ENCODE results near the gene CCDC178.
"Not testable (repeated sequence)": the region's sequence is repeated elsewhere in the genome, so short reads cannot be mapped to it uniquely, and the experiment has no call there.

The CCDC178 gene

DNA sequence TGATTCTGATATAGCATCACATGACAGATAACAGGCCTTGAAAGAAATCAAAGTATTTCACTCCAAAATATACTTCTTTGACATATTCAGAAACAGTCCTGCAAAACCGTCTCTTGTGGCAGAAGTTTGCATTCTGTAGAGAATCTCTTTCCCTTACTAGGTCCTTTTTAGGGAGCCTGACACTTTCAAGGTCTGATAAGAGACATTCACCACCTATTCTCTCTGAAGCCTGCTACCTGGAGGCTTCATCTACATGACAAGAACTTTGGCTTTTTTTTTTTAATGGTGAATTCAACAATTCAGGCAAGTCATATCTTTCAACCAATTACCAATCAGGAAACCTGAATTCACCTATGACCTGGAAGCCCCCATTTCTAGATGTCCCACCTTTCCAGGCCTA is 83.8 kb downstream of the CCDC178 start:
- no peak overlapping the region for H3K27ac ChIP-seq
- TF ChIP-seq, protein P1, sequence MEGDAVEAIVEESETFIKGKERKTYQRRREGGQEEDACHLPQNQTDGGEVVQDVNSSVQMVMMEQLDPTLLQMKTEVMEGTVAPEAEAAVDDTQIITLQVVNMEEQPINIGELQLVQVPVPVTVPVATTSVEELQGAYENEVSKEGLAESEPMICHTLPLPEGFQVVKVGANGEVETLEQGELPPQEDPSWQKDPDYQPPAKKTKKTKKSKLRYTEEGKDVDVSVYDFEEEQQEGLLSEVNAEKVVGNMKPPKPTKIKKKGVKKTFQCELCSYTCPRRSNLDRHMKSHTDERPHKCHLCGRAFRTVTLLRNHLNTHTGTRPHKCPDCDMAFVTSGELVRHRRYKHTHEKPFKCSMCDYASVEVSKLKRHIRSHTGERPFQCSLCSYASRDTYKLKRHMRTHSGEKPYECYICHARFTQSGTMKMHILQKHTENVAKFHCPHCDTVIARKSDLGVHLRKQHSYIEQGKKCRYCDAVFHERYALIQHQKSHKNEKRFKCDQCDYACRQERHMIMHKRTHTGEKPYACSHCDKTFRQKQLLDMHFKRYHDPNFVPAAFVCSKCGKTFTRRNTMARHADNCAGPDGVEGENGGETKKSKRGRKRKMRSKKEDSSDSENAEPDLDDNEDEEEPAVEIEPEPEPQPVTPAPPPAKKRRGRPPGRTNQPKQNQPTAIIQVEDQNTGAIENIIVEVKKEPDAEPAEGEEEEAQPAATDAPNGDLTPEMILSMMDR (conservative IDR thresholded peaks at IDR 0.05) = no peak

DNA sequence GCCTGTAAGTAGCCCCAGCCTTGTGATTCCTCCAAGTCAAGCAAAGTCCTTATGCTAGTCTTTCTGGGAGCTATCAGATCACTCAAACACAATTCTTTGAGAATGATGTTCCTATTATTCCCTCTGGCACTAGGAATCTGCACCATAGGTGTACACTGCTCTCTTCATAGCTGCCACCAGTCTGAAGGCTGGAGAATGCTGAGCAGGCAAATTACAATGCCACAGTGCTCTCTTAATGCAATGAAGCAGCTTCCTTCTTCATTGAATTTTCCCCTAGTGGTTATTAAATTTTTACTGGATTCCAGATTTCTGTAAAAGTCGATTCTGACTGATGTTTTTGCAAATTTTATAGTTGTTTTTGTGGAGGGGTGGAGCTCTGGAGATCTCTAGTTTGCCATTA is 84.8 kb downstream of the CCDC178 start:
- TF ChIP-seq, protein P1 (conservative IDR thresholded peaks at IDR 0.05) = no peak
- no peak overlapping the region for H3K27ac ChIP-seq

DNA sequence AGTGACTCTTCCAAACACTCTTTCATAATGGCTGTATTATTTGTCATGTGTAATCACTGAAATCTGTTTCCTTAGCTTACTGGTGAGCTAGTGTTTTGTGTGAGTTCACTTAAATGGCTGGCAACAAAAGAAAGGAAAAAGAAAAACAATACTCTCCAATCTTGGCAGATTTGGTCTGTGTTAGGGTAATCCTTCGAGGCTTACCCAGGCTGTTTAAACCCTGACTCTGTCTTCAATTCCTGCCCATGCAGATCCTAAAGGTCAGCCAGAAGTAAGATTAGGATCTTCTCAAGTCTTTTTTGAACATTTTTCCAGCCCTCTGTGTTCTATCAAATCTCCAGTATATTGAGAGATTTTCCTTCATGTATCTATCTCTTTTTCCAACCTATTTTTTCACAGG is 85.3 kb downstream of the CCDC178 start:
- no peak overlapping the region for H3K27ac ChIP-seq
- TF ChIP-seq, protein P1 (conservative IDR thresholded peaks at IDR 0.05) = no peak

DNA sequence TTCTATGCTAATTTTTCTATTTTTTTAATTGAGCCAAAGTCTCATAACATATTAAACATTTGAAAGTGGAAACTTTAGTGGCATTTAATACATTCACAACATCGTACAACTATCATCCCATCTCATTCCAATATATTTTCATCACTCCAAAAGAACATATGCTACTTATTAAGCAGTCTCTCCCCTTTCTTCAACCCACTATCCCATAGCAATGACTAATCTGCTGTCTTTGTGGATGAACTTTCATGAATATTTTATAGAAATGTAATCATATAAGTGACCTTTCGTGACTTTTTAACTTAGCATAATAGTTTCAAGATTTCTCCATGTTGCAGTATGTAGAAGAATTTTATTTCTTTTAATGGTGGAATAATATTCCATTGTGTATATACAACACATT is 90.3 kb downstream of the CCDC178 start:
- no peak overlapping the region for H3K27ac ChIP-seq
- TF ChIP-seq, protein P1 (conservative IDR thresholded peaks at IDR 0.05) = no peak

DNA sequence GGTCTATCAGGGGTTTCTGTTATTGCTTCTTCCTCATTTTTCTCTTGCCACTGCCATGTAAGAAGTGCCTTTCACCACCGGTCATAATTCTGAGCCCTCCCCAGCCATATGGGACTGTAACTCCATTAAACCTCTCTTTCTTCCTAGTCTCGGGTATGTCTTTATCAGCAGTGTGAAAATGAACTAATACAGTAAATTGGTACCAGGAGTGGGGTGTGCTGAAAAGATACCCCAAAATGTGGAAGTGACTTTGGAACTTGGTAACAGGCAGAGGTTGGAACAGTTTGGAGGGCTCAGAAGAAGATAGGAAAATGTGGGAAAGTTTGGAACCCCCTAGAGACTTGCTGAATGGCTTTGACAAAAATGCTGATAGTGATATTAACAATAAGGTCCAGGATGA is 100.8 kb downstream of the CCDC178 start:
- H3K27ac ChIP-seq = not testable (repeated sequence)

DNA sequence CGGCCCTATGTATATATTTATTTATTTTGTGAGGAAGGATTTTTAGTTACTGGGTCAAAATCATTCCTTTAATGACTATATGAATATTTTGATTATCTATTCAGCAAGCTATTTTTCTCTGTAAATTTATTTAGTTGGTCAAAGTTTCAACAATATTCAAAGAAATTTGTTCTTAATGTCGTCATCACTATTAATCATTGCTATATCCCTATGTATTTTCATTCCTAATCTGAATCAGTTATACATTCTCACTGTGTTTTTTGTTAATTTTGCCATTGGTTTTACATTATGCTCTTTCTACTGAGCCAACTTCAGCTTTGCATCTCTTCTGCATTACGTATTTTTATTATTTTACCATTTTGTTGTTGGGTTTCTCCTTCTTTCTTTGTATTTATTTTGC is 105.7 kb downstream of the CCDC178 start:
- TF ChIP-seq, protein P1 (conservative IDR thresholded peaks at IDR 0.05) = no peak
- H3K27ac ChIP-seq = no peak overlapping the region

DNA sequence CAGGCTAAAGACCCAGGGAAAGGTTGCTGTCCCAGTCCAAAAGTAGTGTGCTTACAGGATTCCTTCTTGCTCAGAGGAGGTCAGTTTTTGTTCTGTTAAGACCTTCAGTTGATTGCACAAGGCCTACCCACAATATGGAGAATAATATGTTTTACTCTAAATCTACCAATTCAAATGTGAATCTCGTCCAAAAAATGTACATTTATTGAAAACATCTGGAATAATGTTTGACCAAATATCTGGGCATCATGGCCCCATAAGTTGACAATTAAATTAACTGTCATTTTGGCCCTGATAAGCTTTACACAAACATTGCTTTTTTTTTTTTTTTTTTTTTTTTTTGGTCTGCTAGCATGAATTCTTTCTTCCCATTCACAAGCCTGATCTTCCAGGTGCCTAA is 109.8 kb downstream of the CCDC178 start:
- TF ChIP-seq, protein P1 (conservative IDR thresholded peaks at IDR 0.05) = no peak

DNA sequence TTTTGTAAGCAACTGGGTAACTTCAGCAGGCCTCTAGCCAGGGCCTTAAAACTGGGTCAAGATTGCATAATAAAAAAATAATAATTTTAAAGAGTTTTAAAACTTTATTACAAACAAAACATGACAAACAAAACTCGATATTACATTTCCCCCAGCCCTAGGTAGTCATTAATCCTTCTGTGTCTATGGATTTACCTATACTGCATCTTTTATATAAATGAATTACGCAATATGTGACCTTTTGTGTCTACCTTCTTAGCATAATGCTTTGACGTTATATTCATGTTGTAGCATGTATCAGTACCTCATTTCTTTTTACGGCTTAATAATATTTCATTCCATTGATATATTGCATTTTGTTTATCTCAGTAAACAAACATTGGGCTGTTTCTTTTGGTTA is 113.5 kb downstream of the CCDC178 start:
- TF ChIP-seq, protein P1 (conservative IDR thresholded peaks at IDR 0.05) = no peak
- no peak overlapping the region for H3K27ac ChIP-seq

More for the DNA sequence above, 109.8 kb downstream of the CCDC178 start:
- H3K27ac ChIP-seq = no peak overlapping the region

All from VCaP (cell line).